KMS-11 (cell line): Measurements from ENCODE around the gene IL18R1.

Experiments
- H2AFZ ChIP-seq: fragments of 200-600 bp; sonication (generic); 2 replicates; pipeline ENCODE4 v1.6.1; 2016; ENCODE audit warnings: antibody characterized with exemption, mixed run types, low read depth
- H3K27ac ChIP-seq: fragments of 200-600 bp; sonication (generic); 2 replicates; pipeline ENCODE4 v1.6.1; 2016; ENCODE audit warnings: mild to moderate bottlenecking, mixed run types
- H3K27me3 ChIP-seq: fragments of 200-600 bp; sonication (generic); 2 replicates; pipeline ENCODE4 v1.6.1; 2017; ENCODE audit warnings: mild to moderate bottlenecking, low read depth, mixed run types, moderate library complexity; ENCODE audit not compliant: insufficient read depth
- H3K36me3 ChIP-seq: fragments of 200-600 bp; sonication (generic); 2 replicates; pipeline ENCODE4 v1.6.1; 2017; ENCODE audit warnings: mild to moderate bottlenecking, mixed run types; ENCODE audit not compliant: insufficient read depth
- H3K4me1 ChIP-seq: fragments of 200-600 bp; sonication (generic); 2 replicates; pipeline ENCODE4 v1.6.1; 2016; ENCODE audit warnings: mild to moderate bottlenecking, low read depth, mixed run types; ENCODE audit not compliant: poor library complexity, severe bottlenecking
- H3K4me2 ChIP-seq: fragments of 200-600 bp; sonication (generic); 2 replicates; pipeline ENCODE4 v1.7.0; 2016; ENCODE audit warnings: mild to moderate bottlenecking, mixed run types
- H3K4me3 ChIP-seq: fragments of 200-600 bp; sonication (generic); IDR thresholded peaks from 2 replicates; pipeline ENCODE4 v1.6.1; 2017; ENCODE audit warnings: low read depth, low read length, mixed read lengths; ENCODE audit not compliant: insufficient read depth
- H3K79me2 ChIP-seq: fragments of 200-600 bp; sonication (generic); 2 replicates; pipeline ENCODE4 v1.6.1; 2016; ENCODE audit warnings: low read depth, mixed run types; ENCODE audit not compliant: insufficient read depth
- H3K9ac ChIP-seq: fragments of 200-600 bp; sonication (generic); 2 replicates; pipeline ENCODE4 v1.6.1; 2016; ENCODE audit warnings: mild to moderate bottlenecking, mixed run types
- H4K20me1 ChIP-seq: fragments of 200-600 bp; sonication (generic); 2 replicates; pipeline ENCODE4 v1.6.1; 2016; ENCODE audit warnings: mild to moderate bottlenecking, mixed run types; ENCODE audit not compliant: insufficient read depth
- TF ChIP-seq, protein P1 (sequence below): fragments of 200-600 bp; sonication (generic); conservative IDR thresholded peaks from 2 replicates; pipeline ENCODE4 v1.6.1; 2017; ENCODE audit warnings: low read depth, mild to moderate bottlenecking, antibody characterized with exemption, low read length, moderate library complexity, mixed read lengths

IL18R1 gene

DNA sequence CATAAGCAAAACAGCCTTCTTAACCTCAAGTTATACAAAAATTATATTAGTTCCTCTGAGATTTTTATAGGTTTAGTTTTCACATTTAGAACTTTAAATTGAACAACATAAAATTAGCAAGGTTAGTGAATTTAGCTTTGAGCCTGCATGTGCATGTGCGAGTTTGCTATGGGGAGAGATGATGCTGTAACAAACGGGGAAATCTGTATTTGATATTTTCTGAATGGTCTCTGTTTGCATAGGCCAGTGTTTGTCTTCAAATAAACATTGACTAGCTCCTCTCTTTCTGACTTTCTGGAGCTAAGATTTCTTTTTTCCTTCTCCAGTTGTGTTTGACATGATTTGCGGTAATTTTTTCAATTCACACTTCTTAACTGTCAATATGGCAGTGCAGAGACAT is 36.5 kb downstream of the IL18R1 start:
- Histone ChIP-seq H3K4me1 (no peaks in the 10 kb centered on the region), H3K9ac (no peak overlapping the region), H3K4me3 (no peak overlapping the region), H3K4me2 (no peak overlapping the region), H4K20me1 (no peaks in the 10 kb centered on the region), H2AFZ (no peak overlapping the region), H3K79me2 (no peaks in the 10 kb centered on the region), H3K27me3 (no peaks in the 10 kb centered on the region), H3K36me3 (no peaks in the 10 kb centered on the region), H3K27ac (no peak overlapping the region)
- TF ChIP-seq, protein P1, sequence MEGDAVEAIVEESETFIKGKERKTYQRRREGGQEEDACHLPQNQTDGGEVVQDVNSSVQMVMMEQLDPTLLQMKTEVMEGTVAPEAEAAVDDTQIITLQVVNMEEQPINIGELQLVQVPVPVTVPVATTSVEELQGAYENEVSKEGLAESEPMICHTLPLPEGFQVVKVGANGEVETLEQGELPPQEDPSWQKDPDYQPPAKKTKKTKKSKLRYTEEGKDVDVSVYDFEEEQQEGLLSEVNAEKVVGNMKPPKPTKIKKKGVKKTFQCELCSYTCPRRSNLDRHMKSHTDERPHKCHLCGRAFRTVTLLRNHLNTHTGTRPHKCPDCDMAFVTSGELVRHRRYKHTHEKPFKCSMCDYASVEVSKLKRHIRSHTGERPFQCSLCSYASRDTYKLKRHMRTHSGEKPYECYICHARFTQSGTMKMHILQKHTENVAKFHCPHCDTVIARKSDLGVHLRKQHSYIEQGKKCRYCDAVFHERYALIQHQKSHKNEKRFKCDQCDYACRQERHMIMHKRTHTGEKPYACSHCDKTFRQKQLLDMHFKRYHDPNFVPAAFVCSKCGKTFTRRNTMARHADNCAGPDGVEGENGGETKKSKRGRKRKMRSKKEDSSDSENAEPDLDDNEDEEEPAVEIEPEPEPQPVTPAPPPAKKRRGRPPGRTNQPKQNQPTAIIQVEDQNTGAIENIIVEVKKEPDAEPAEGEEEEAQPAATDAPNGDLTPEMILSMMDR, result no peak

- Histone ChIP-seq H3K4me2 (no peak overlapping the region), H2AFZ (no peak overlapping the region), H3K27ac (no peak overlapping the region), H4K20me1 (no peaks in the 10 kb centered on the region), H3K79me2 (no peaks in the 10 kb centered on the region), H3K9ac (no peak overlapping the region), H3K27me3 (no peaks in the 10 kb centered on the region), H3K4me1 (no peaks in the 10 kb centered on the region), H3K36me3 (no peaks in the 10 kb centered on the region), H3K4me3 (no peak overlapping the region)
- TF ChIP-seq, protein P1, result no peak
Observed at GRCh38 chr2:102392942-102393341, 37.3 kb downstream of the IL18R1 start.

- Histone ChIP-seq H2AFZ (no peak overlapping the region), H3K79me2 (no peaks in the 10 kb centered on the region), H4K20me1 (no peaks in the 10 kb centered on the region), H3K4me2 (no peak overlapping the region), H3K36me3 (no peaks in the 10 kb centered on the region), H3K27ac (no peak overlapping the region), H3K4me1 (no peaks in the 10 kb centered on the region), H3K27me3 (no peaks in the 10 kb centered on the region), H3K9ac (no peak overlapping the region), H3K4me3 (no peak overlapping the region)
- TF ChIP-seq, protein P1, result no peak
Observed at GRCh38 chr2:102396012-102396411, 40.4 kb downstream of the IL18R1 start.

GRCh38 chr2:102397209-102397608 is 41.6 kb downstream of the IL18R1 start:
- H3K4me2 ChIP-seq, result no peak overlapping the region
- no peak overlapping the region for H3K4me3 ChIP-seq
- H3K36me3 ChIP-seq, result no peaks in the 10 kb centered on the region
- TF ChIP-seq, protein P1, result no peak
- no peaks in the 10 kb centered on the region for H3K4me1 ChIP-seq
- H3K27me3 ChIP-seq, result no peaks in the 10 kb centered on the region
- H4K20me1 ChIP-seq, result no peaks in the 10 kb centered on the region
- no peak overlapping the region for H3K9ac ChIP-seq
- no peak overlapping the region for H3K27ac ChIP-seq
- no peaks in the 10 kb centered on the region for H3K79me2 ChIP-seq
- no peak overlapping the region for H2AFZ ChIP-seq
